K562 (cell line): Measurements from ENCODE around the gene STIL. TPM values are rescaled to one million over a fixed set of nuclear protein-coding genes. Genes with fewer than 3 reads are reported as not detected.

ENCODE experiments used
- CBFB ChIP-seq: sonication (generic); formaldehyde crosslinking; IDR thresholded peaks from 2 replicates; pipeline ENCODE4 v1.4.0; 2020; ENCODE audit warnings: mild to moderate bottlenecking, missing genetic modification reagents
- CBX8 ChIP-seq: fragments of 200-600 bp; sonication (generic); IDR thresholded peaks from 2 replicates; pipeline ENCODE4 v1.6.1; 2012; ENCODE audit warnings: borderline replicate concordance, mixed run types, low read depth, mild to moderate bottlenecking, moderate library complexity, mixed read lengths, low read length, control low read depth, inconsistent platforms; ENCODE audit not compliant: poor library complexity, severe bottlenecking; ENCODE audit errors: extremely low read depth
- HDAC1 ChIP-seq, 2 experiments: fragments of 450-650 bp; IDR thresholded peaks; 2 replicates each; pipeline ENCODE4 v1.6.1; 2016 to 2017; ENCODE audit warnings: inconsistent platforms in 1 of 2, mild to moderate bottlenecking in 1 of 2, moderate library complexity in 1 of 2
- HDGF ChIP-seq: fragments of 450-650 bp; IDR thresholded peaks from 2 replicates; pipeline ENCODE4 v1.6.1; 2016
- HEY1 ChIP-seq: fragments of 250-450 bp; sonication (Bioruptor Pico); IDR thresholded peaks from 2 replicates; pipeline ENCODE4 v1.5.0; 2020; ENCODE audit warnings: mild to moderate bottlenecking, moderate library complexity, borderline replicate concordance
- KAT2B ChIP-seq: IDR thresholded peaks from one replicate; pipeline ENCODE4 v1.6.1; 2012; ENCODE audit warnings: low read depth, mild to moderate bottlenecking, control low read depth, inconsistent platforms, low read length, moderate library complexity
- LEF1 ChIP-seq: fragments of 450-650 bp; IDR thresholded peaks from 2 replicates; pipeline ENCODE4 v1.6.1; 2016; ENCODE audit warnings: mild to moderate bottlenecking
- POLR2H ChIP-seq: IDR thresholded peaks from 2 replicates; pipeline ENCODE4 v1.6.1; 2016; ENCODE audit warnings: missing genetic modification characterization, low read depth, mild to moderate bottlenecking, control low read depth, missing compliant biosample characterization, moderate library complexity
- POLR3A ChIP-seq: IDR thresholded peaks from 2 replicates; pipeline ENCODE4 v1.6.1; 2011; ENCODE audit warnings: borderline replicate concordance, mild to moderate bottlenecking, moderate library complexity; ENCODE audit not compliant: insufficient read length, insufficient read depth; ENCODE audit errors: extremely low read depth
- RBM25 ChIP-seq: fragments of 200-400 bp; formaldehyde crosslinking; IDR thresholded peaks from 2 replicates; pipeline ENCODE4 v1.6.1; 2018; ENCODE audit warnings: low read length, low read depth, moderate library complexity; ENCODE audit not compliant: severe bottlenecking
- RBM34 ChIP-seq: fragments of 200-400 bp; formaldehyde crosslinking; IDR thresholded peaks from 2 replicates; pipeline ENCODE4 v1.6.1; 2018; ENCODE audit warnings: low read length, borderline replicate concordance; ENCODE audit not compliant: insufficient read depth
- SAP30 ChIP-seq: fragments of 200-600 bp; sonication (generic); IDR thresholded peaks from 2 replicates; pipeline ENCODE4 v1.6.1; 2012; ENCODE audit warnings: borderline replicate concordance, low read depth, mild to moderate bottlenecking, moderate library complexity, low read length, control low read depth, inconsistent platforms; ENCODE audit not compliant: insufficient read depth, poor library complexity, severe bottlenecking
- SMARCA4 ChIP-seq: fragments of 450-650 bp; IDR thresholded peaks from 2 replicates; pipeline ENCODE4 v1.6.1; 2016
- SMC3 ChIP-seq: conservative IDR thresholded peaks from 2 replicates; pipeline ENCODE4 v1.6.1; 2011; ENCODE audit warnings: low read depth, low read length, improper control_type of control experiment; ENCODE audit not compliant: insufficient read depth
- TBP ChIP-seq: optimal IDR thresholded peaks from 2 replicates; pipeline ENCODE3; 2011; ENCODE audit warnings: low read depth, low read length, improper control_type of control experiment
- TCF7 ChIP-seq: sonication (generic); IDR thresholded peaks from 2 replicates; pipeline ENCODE4 v1.6.1; 2016; ENCODE audit warnings: antibody characterized with exemption, borderline replicate concordance
- TEAD1 ChIP-seq, 2 experiments: fragments of 450-650 bp in 1 of 2; sonication (generic) in 1 of 2; formaldehyde crosslinking; IDR thresholded peaks; 2 replicates each; pipeline versions ENCODE4 v1.4.0 to v1.8.0; 2020 to 2022; ENCODE audit warnings: mild to moderate bottlenecking in 2 of 2, missing genetic modification reagents in 1 of 2
- U2AF2 ChIP-seq: fragments of 200-400 bp; formaldehyde crosslinking; optimal IDR thresholded peaks from 2 replicates; pipeline ENCODE3; 2017; ENCODE audit warnings: low read depth, mild to moderate bottlenecking, low read length
- ZFP1 ChIP-seq: fragments of 450-650 bp; formaldehyde crosslinking; IDR thresholded peaks from 2 replicates; pipeline ENCODE4 v1.4.0; 2020; ENCODE audit warnings: mild to moderate bottlenecking, mixed read lengths
- ZKSCAN8 ChIP-seq: fragments of 200-800 bp; sonication (Bioruptor generic); IDR thresholded peaks from 2 replicates; pipeline ENCODE4 v1.6.1; 2016; ENCODE audit warnings: missing genetic modification characterization, missing compliant biosample characterization
- ZNF274 ChIP-seq: IDR thresholded peaks from 2 replicates; pipeline ENCODE4 v1.6.1; 2011; ENCODE audit warnings: low read depth, mild to moderate bottlenecking, low read length, moderate library complexity, borderline replicate concordance
- ZNF408 ChIP-seq: fragments of 250-450 bp; sonication (Bioruptor Pico); IDR thresholded peaks from 2 replicates; pipeline ENCODE4 v1.4.0; 2020; ENCODE audit warnings: low read depth, mild to moderate bottlenecking, moderate library complexity
- polyA plus RNA-seq, 8 experiments: library from polyadenylated mRNA; depleted of rRNA in 4 of 8; stranded (reverse) in 5 of 8; unstranded in 3 of 8; fragments of >200 nt; fragmentation: Nextera tagmentation in 2 of 8; fragmentation: Illumina TruSeq in 1 of 8; extraction: Ambion mirVana in 2 of 8; extraction: Trizol in 1 of 8; gene quantifications; 2 replicates each; pipeline versions ENCODE4 v1.2.1 to v1.2.3, GENCODE V29; 2011 to 2014; ENCODE audit warnings: inconsistent platforms in 1 of 8, missing spikeins in 1 of 8
- total RNA-seq, 7 experiments: library from RNA; depleted of rRNA in 6 of 7; stranded (reverse); fragments of >200 nt in 6 of 7; fragmentation: Illumina TruSeq in 2 of 7; extraction: Trizol in 2 of 7; gene quantifications; 2 replicates each; pipeline versions ENCODE4 v1.2.1 to v1.2.3, GENCODE V29; 2011 to 2021; ENCODE audit warnings: low replicate concordance in 1 of 7
- TF ChIP-seq, protein P1 (sequence below), 2 experiments: IDR thresholded peaks; 2 replicates each; pipeline ENCODE4 v1.6.1; 2012; ENCODE audit warnings: improper control_type of control experiment in 2 of 2, low read depth in 2 of 2, low read length in 2 of 2, borderline replicate concordance in 1 of 2
- TF ChIP-seq, protein P2 (sequence below): sonication (generic); formaldehyde crosslinking; IDR thresholded peaks from 2 replicates; pipeline ENCODE4 v1.8.1; 2023; ENCODE audit warnings: mild to moderate bottlenecking, missing genetic modification reagents

The STIL gene
- total and polyA plus RNA-seq, 9 of the 15 experiments (the other 6 are each of a cell fraction or from before 2014, with no cell fraction given), result 10.5 to 77.4 (median 39.6) TPM

DNA sequence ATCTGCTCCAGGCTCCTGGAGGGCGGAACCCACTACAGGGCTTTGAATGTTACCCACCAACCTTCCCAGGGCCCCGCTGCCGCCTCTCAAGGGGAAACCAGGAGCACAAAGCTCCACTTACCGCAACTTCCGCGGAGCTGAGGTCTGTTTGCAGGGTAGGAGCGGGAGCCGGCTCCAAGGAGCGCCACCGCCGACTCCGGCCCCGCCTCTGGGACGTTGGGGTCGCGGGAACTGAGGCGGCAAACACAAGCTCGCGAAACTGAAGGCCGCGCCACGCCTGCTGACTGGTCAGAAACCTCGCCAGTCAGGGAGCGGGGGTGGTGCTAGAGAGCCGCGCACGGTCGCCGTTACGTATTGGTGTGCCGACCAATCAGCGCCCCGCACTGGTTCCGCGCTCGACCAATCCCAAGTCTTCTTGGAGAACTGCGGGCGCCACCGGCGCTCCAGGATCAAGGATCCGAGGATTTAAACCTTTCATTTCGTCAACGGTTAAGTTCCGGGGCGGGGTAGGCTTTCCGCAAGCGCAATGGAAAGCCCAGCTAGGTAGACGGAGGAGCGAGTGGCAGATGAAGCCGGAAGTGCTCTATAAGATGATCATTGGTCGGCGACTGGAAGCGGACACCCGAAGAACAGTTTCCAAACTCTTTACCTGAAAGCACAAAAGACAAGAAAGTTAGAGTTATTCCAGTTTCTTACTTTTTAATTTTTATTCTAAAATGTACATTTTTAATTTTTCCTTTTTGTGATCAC lies at the start of gene STIL (continued):
- TF ChIP-seq HEY1 (CRISPR knock-in tag) (0 out of 2 replicates have a peak, but pooled peaks have one; percentile 12), HDAC1 (IDR thresholded peaks at IDR 0.05) (peak in 1 of 2 experiments; percentile 99; a peak in 2 of 4 replicates), ZFP1 (CRISPR knock-in tag) (no peak), TCF7 (no peak), HDGF (no peak), TBP (peak; percentile 94), SMC3 (no peak), ZNF408 (no peak), CBFB (CRISPR knock-in tag) (peak; percentile 39; the same call in 1 of the 2 replicates), LEF1 (no peak; the same call in 1 of the 2 replicates), ZNF274 (no peak), RBM25 (peak; percentile 89), U2AF2 (no peak), KAT2B (no peak), POLR3A (no peak), CBX8 (no peak), RBM34 (no peak), TEAD1 (CRISPR knock-in tag; IDR thresholded peaks at IDR 0.05) (peak in 1 of 2 experiments; percentile 25; a peak in 2 of 4 replicates), SMARCA4 (no peak; the same call in 1 of the 2 replicates), ZKSCAN8 (CRISPR knock-in tag) (no peak), POLR2H (peak; percentile 98), SAP30 (peak; percentile 99)
- TF ChIP-seq, protein P1, sequence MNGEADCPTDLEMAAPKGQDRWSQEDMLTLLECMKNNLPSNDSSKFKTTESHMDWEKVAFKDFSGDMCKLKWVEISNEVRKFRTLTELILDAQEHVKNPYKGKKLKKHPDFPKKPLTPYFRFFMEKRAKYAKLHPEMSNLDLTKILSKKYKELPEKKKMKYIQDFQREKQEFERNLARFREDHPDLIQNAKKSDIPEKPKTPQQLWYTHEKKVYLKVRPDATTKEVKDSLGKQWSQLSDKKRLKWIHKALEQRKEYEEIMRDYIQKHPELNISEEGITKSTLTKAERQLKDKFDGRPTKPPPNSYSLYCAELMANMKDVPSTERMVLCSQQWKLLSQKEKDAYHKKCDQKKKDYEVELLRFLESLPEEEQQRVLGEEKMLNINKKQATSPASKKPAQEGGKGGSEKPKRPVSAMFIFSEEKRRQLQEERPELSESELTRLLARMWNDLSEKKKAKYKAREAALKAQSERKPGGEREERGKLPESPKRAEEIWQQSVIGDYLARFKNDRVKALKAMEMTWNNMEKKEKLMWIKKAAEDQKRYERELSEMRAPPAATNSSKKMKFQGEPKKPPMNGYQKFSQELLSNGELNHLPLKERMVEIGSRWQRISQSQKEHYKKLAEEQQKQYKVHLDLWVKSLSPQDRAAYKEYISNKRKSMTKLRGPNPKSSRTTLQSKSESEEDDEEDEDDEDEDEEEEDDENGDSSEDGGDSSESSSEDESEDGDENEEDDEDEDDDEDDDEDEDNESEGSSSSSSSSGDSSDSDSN (IDR thresholded peaks at IDR 0.05; ENCODE audit: borderline replicate concordance in 1 of 2, low read depth in 2 of 2, low read length in 2 of 2), result peak in 1 of 2 experiments; percentile 81; a peak in 1 of 4 replicates
- TF ChIP-seq, protein P2, sequence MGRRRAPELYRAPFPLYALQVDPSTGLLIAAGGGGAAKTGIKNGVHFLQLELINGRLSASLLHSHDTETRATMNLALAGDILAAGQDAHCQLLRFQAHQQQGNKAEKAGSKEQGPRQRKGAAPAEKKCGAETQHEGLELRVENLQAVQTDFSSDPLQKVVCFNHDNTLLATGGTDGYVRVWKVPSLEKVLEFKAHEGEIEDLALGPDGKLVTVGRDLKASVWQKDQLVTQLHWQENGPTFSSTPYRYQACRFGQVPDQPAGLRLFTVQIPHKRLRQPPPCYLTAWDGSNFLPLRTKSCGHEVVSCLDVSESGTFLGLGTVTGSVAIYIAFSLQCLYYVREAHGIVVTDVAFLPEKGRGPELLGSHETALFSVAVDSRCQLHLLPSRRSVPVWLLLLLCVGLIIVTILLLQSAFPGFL, result no peak
